ENCODE measurements around the gene CHAD. TPM values are rescaled to one million over a fixed set of nuclear protein-coding genes. Genes with fewer than 3 reads are reported as not detected.

CHAD gene
- total and polyA plus RNA-seq, 2 of the 13 experiments (the other 11 are each of a cell fraction or from before 2014, with no cell fraction given): 1.4 TPM; not detected in 1

GRCh38 chr17:50495217-50495823 lies 26.6 kb upstream of the CHAD start:
- DNase-seq (ENCODE audit: low spot score): no peak
- ATAC-seq: peak; percentile 65
- H3K27ac ChIP-seq (ENCODE audit: extremely low read length, insufficient read depth, low read length): no peak overlapping the region
- no peaks in the 10 kb centered on the region; a peak in 1 of 5 replicates for H3K27me3 ChIP-seq (ENCODE audit: control insufficient read depth in 1 of 2, insufficient read depth in 2 of 2, low read length in 2 of 2)
- no peak overlapping the region for H3K4me3 ChIP-seq (replicated peaks in 1 of 3; ENCODE audit: insufficient read depth in 1 of 3, low read depth in 2 of 3, low read length in 3 of 3)
- no peak overlapping the region for H3K4me2 ChIP-seq (ENCODE audit: low read depth, low read length)
- H3K9me3 ChIP-seq (ENCODE audit: low read length): no peaks in the 10 kb centered on the region
- in situ Hi-C loops (cut with HindIII; ENCODE audit: extremely low pct_ligation_motif_present, low pct_unique_long_range_greater_than_20kb) (no loop called here), intact Hi-C loops (cut with micrococcal nuclease; ENCODE audit: unreplicated experiment) (no loop called here)
- H3K9ac ChIP-seq (ENCODE audit: insufficient read depth, low read depth, low read length): no peak overlapping the region
- no peaks in the 10 kb centered on the region for H3K79me2 ChIP-seq (ENCODE audit: insufficient read depth, low read length)
- no peaks in the 10 kb centered on the region for H3K4me1 ChIP-seq (ENCODE audit: insufficient read depth, low read length)
- H3K36me3 ChIP-seq (replicated peaks in 1 of 2; ENCODE audit: control insufficient read depth in 1 of 2, insufficient read depth in 2 of 2, low read length in 2 of 2): no peaks in the 10 kb centered on the region
- FAIRE-seq: no peak
- 61% methylated on average over 8 of the region's 8 CpGs for WGBS (ENCODE audit: low lambda C conversion rate)
- no peak overlapping the region for H2AFZ ChIP-seq (ENCODE audit: low read length)
- BruUV-seq (replicated peaks): no TSS peak
- 0 out of 2 replicates have a peak, but pooled peaks have one; percentile 20 for TF ChIP-seq MAZ (IDR thresholded peaks at IDR 0.05; ENCODE audit: borderline replicate concordance, low read depth, low read length)
- TF ChIP-seq MAZ (CRISPR knock-in tag; IDR thresholded peaks at IDR 0.05; ENCODE audit: low read depth): no peak
- no peak for TF ChIP-seq IRF2 (CRISPR knock-in tag; IDR thresholded peaks at IDR 0.05)
- H4K20me1 ChIP-seq (ENCODE audit: insufficient read depth, low read length): no peaks in the 10 kb centered on the region
- ChIA-PET CTCF (ENCODE audit: low intra/inter-chr PET ratio, low total read pairs) (no interaction called here), POLR2A (interaction anchor here (0.7 kb wide), 1 partner anchor 368 kb away, joined by 3 read pairs; no protein-coding TSS in a partner anchor)

GRCh38 chr17:50493744-50494143 lies 25.1 kb upstream of the CHAD start:
- no peak for TF ChIP-seq ZNF580 (CRISPR knock-in tag; IDR thresholded peaks at IDR 0.05; ENCODE audit: borderline replicate concordance, low read depth)
- TF ChIP-seq SRSF4 (IDR thresholded peaks at IDR 0.05; ENCODE audit: low read depth, low read length, poor library complexity, severe bottlenecking): no peak
- TF ChIP-seq ZFAT (CRISPR knock-in tag; conservative IDR thresholded peaks at IDR 0.05): peak; percentile 97
- TF ChIP-seq FOXO1 (CRISPR knock-in tag; IDR thresholded peaks at IDR 0.05): no peak
- no peaks in the 10 kb centered on the region for H4K20me1 ChIP-seq (ENCODE audit: insufficient read depth, low read length)
- no peak for ATAC-seq
- in situ Hi-C loops (cut with HindIII; ENCODE audit: extremely low pct_ligation_motif_present, low pct_unique_long_range_greater_than_20kb) (no loop called here), intact Hi-C loops (cut with micrococcal nuclease; ENCODE audit: unreplicated experiment) (no loop called here)
- POLR2A ChIA-PET: no interaction called here
- DNase-seq (ENCODE audit: low spot score): no peak
- H3K4me1 ChIP-seq (ENCODE audit: insufficient read depth, low read length): no peaks in the 10 kb centered on the region
- WGBS (ENCODE audit: low lambda C conversion rate): 23% methylated on average over 3 of the region's 3 CpGs
- FAIRE-seq: no peak
- no peak overlapping the region for H3K4me2 ChIP-seq (ENCODE audit: low read depth, low read length)
- CTCF ChIA-PET (ENCODE audit: low intra/inter-chr PET ratio, low total read pairs): no interaction called here
- H3K4me3 ChIP-seq (replicated peaks in 1 of 3; ENCODE audit: insufficient read depth in 1 of 3, low read depth in 2 of 3, low read length in 3 of 3): no peak overlapping the region
- no peaks in the 10 kb centered on the region for H3K79me2 ChIP-seq (ENCODE audit: insufficient read depth, low read length)
- no TSS peak for BruUV-seq (replicated peaks)
- no peaks in the 10 kb centered on the region for H3K9me3 ChIP-seq (ENCODE audit: low read length)
- H2AFZ ChIP-seq (ENCODE audit: low read length): no peak overlapping the region
- no peak overlapping the region for H3K27ac ChIP-seq (ENCODE audit: extremely low read length, insufficient read depth, low read length)
- H3K27me3 ChIP-seq (ENCODE audit: control insufficient read depth in 1 of 2, insufficient read depth in 2 of 2, low read length in 2 of 2): no peaks in the 10 kb centered on the region; a peak in 1 of 5 replicates
- H3K36me3 ChIP-seq (replicated peaks in 1 of 2; ENCODE audit: control insufficient read depth in 1 of 2, insufficient read depth in 2 of 2, low read length in 2 of 2): no peaks in the 10 kb centered on the region
- no peak overlapping the region for H3K9ac ChIP-seq (ENCODE audit: insufficient read depth, low read depth, low read length)
